Effector CD4-positive, alpha-beta T cell (primary cell): Measurements from ENCODE around the gene CDO1. TPM values are rescaled to one million over a fixed set of nuclear protein-coding genes. Genes with fewer than 3 reads are reported as not detected.

Source experiments
- DNase-seq: peaks from one replicate; pipeline ENCODE4 v3.0.0-alpha.2; 2020
- total RNA-seq: gene quantifications from one replicate; lab custom pipeline; 2026; lab: John Stamatoyannopoulos, UW

The CDO1 gene
- not detected for total RNA-seq

DNA sequence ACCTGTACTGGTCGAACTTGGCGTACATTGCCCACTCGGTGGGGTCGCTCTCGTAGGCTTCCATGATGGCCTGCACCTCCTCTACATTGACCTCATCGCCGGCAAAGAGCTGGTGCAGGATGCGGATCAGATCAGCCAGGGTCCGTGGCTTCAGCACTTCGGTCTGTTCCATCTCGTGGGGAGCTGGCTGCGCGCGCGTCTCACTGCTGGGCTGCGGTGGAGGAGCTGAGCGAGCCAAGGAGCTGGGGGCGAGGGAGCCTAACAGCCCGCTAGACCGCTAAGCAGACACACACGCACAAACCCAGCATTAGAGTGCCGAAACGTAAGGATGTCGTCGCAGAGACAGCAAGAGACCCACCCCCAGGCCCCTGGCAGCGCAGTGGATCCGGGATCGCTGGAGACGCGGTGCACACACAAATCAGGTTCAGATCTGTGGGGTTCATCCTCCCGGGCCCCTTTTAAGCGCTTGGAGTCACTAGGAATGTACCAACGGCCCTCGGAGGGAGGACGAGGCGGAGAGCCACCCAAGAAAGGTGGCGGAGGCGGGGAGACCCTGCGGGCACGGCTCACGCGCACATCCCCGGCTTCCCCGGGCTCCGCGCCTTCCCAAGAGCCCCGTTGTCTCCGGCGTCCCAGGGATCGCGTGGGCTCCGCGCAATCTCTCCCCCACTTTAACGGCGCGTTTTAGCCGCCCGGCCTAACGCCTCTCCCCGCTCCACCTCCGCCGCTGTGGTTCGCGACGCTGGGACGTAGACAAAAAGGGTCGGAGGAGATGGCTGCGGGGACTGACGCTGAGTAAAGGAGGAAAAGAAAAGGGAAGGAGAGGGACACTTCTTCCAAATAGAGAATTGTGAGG is at the start of gene CDO1:
TSS of gene CDO1 (minus strand) at position 434 of the 856 bp plus-strand sequence. CDS start at position 172, 262 bp downstream.
- no peak for DNase-seq

DNA sequence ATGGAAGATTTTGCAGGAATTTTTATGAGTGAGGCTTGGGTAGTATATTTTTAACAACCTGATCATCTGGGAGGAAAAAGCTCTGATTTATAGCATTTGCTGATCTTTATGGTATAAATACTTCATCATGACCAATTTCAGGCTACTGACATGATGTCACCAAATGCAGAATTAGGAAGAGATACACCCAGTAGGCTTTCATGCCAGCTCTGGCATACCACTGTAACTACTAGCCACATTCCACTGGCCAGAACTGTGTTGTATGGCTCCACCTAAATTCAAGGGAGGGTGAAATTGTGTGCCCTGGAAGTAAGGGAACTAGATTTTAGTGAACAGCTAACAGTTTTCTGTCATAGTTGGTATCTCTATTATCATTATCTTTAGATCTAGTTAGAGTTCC is 42.9 kb upstream of the CDO1 start:
- DNase-seq = no peak

DNA sequence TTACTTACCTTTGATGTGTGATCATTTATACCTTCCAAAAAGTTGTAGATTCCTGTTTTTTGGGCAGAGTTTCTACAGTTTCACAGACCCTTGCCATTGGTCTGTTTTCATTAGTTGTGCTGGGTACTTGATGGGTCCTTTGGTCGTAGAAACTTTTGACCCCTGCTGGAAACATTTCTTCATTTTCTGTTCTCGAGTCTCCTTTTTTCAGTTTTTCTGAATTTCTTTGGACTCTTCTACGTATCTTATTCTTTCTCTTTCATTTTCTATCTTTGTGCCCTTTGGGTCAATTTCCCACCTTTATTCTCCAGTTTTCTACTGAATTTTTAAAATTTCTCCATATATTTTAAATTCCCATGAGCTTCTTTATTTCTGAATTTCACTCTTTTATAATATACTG is 41.9 kb upstream of the CDO1 start:
- no peak for DNase-seq

DNA sequence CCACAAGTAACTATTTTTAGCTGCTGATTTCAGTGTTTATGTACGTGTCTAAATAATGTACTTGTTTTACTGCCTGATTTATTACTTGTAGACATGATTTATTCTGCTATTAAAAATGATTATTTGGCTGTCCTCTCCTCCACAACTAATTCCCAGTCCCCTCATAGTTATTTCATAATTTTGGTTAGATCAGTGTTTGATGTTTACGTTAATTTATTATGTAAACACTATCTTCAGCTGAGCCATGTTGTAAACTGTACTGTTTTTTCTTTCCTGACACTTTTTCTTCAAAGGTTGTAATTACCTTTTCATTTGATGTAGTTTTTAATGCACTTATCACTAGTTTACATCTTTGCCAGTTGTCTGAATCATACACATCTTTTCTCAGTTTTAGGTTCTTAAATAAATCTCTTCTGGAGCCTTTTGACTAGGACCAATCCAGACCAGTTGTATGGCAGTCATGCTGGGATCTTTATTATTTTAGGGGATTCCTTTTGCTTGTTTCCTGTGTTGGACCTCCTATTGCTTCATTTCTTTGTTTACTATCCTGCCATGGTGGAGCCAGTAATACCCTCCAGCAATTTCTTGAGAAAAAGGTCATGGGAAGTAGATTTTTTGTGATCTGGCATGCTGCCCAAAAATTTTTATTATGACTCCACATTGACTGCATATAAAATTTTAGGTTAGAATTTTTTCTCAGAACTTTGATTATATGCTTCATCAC is 41.3 kb upstream of the CDO1 start:
- DNase-seq = no peak

DNA sequence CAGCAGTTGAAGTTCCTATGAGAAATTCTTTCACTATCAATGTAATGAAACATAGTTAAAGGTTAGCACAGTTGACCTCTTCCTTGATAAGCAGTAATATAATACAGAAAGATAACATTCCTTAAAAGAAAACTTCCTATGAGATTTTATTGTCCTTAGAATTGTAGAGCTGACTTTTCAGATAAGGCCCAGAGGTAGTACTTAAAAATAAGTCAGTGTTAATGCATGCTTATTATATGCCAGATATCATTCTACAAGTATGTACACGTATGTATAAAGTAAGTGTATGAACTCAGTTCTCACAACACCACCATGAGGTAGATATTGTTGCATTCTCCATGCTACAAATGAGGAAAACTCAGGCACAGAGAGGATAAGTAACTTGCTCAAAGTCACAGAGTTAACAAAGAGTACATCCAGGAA is 40.6 kb upstream of the CDO1 start:
- no peak for DNase-seq

DNA sequence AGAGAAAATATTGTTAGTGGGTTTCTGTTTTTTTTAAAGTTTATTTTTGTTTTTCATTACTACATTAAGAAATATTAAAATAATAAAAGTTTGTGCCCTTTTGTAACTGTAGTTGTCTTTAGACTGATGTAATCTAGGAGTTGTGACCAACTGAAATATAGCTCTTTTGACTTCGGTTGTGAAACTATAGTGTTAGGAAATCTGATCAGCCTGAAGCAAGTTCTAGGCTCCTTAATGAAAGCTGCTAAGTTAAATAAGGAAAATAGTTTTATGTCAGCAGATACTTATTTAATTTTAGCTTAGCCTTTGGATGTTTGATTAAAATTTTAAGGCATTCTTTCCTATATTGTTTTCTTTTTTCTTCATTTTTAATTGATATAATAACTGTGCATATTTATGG is 39.5 kb upstream of the CDO1 start:
- no peak for DNase-seq

DNA sequence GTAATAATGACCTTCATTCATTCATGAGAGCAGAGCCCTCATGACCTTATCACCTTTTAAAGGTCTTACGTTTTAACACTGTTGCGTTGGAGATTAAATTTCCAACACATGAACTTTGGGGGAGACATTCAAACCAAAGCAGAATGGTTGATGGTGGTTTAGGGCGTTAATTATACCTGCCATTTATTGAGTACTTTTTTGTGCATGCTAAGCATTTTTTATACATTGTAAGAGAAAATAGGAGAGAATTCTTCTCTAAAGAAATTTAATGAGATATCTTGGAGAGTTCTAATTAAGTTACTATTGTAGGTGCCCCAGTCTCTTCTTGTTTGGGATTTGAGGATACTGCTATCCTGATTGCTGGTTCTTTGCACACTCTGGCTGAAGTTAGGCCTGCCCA is 37.7 kb upstream of the CDO1 start:
- DNase-seq = no peak

DNA sequence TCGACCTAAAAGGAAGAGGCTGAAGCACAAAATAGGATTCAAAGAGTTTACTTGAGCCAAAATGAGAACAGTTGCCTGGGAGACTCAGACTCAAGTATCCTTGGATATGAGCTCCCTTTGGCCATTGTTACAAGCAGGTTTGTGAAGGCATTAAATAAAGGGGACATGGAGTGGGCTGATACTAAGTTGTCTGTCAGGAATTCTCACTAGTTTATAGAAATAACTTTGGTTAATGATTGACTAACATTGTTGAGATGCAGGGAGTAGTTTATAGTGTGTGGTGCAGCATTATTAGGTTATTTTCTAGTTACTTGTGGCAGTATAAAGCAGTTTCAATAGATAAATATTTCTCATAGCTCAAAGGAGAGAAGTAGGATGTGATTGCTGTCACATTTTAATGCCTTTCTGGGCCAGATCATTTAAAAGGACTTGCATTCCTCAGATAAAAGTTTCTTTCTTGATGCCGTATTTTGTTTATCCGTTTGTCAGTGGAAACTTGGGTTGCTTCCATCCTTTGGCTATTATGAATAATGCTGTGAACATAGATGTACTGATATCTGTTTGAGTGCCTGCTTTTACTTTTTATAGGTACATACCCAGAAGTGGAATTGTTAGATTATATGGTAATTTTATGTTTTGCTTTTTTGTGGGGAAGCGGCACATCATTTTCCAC is 34.4 kb upstream of the CDO1 start:
- DNase-seq = no peak

DNA sequence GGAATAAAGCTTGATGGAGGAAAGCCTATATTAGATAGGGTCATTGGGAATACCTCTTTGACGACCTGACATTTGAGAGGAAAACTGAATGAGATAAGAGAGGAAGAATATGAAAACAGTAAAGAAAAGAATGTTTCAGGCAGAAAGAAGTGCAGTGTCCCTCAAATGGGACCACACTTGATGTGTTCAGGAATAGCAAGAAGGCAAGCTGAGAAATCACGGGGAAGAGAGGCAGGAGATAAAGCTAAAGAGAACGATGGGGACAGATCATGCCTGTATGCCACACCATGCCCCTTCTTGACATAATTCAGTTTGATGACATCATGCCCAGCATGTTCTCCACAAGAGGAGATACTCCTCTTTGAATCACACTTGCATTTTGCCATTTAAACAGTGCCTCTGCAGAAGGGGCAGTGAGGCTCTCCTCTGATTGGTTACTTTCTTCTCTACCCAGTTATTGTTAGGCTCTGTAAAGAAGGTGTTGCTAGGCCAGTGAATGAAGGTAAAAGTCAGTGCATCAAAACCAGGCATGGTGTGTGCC is 32.9 kb upstream of the CDO1 start:
- no peak for DNase-seq

DNA sequence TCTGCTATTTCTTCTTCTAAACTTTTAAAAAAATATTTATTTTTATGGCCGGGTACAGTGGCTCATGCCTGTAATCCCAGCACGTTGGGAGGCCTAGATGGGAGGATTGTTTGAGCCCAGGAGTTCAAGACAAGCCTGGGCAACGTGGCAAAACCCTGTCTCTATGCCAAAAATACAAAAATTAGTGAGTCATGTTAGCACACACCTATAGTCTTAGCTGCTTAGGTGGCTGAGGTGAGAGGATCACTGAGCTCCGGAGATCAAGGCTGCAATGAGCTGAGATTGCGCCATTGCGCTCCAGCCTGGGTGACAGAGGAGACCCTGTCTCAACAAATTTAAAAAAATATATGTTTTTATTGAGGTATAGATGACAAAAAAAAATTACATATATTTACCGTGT is 30.8 kb upstream of the CDO1 start:
- DNase-seq = no peak

DNA sequence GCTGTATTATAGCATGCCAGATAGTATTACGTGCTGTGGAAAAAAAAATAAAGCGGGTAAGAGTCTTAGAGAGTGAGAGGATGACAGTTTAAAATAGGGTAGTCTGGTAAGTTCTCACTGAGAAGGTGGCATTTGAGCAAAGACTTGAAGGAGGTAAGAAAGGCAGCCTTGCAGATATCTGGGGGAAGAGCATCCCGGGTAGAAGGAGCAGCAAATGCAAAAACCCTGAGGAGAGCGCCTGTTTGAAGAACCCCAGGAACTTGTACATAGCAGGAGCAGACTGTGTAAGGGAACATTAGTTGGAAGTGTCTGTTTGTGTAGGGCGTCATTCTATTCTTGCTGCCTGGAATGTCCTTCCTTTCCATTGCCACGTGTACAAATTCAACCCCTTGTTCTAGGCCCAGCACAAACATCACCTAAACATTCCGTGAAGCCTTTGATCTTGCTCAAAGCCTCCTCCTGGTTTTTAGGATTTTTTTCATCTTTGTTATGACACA is 27.9 kb upstream of the CDO1 start:
- DNase-seq = no peak

DNA sequence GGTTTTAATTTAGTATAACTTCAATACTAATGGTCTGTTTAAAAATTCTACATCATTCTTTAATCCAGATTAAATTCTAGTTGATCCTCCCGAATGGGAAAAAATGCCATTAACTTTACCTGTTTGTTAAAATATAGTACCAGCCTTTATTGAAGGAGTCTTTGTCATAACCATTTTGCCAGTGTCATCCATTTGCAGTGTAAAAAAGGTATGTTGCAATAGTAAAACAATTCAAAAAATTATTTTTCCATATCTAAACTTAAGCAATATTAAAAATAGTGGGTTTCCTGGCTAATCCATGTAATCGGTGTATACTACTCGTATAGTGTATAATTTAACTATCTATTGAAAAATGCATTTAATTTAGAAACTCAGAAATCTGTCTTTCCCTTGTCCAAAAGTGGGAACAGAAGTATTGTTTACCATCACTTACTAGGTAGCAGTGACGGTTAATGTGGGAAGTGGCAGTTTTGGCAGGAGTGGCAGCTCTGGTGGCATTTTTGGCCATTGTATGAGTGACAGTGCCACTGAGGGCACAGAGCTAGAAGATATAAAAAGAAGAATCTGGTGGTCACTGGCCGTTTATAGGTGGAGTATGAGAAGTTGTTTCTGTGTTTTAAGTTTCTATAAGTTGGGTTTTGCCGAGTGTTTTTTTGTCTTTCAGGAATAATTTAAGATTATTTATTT is 27.1 kb upstream of the CDO1 start:
- no peak for DNase-seq

DNA sequence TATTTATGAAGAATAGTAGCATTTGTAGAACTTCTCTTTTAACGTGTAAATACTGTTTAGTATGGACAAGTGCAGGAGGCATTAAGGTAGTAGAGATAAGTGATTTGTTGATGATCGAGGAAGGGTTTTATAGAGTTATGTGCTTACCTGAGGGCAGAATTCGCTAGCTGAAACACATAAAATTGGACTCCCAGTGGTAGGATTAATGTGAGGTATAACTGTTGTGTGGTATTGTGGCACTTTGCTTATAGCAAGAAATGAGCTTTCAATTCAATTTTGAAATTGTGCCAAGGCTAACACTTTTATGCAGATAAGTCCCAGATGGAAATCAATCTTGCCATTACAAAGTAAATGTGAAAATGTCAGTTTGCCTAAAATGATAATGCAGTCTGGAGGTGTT is 26.5 kb upstream of the CDO1 start:
- no peak for DNase-seq

DNA sequence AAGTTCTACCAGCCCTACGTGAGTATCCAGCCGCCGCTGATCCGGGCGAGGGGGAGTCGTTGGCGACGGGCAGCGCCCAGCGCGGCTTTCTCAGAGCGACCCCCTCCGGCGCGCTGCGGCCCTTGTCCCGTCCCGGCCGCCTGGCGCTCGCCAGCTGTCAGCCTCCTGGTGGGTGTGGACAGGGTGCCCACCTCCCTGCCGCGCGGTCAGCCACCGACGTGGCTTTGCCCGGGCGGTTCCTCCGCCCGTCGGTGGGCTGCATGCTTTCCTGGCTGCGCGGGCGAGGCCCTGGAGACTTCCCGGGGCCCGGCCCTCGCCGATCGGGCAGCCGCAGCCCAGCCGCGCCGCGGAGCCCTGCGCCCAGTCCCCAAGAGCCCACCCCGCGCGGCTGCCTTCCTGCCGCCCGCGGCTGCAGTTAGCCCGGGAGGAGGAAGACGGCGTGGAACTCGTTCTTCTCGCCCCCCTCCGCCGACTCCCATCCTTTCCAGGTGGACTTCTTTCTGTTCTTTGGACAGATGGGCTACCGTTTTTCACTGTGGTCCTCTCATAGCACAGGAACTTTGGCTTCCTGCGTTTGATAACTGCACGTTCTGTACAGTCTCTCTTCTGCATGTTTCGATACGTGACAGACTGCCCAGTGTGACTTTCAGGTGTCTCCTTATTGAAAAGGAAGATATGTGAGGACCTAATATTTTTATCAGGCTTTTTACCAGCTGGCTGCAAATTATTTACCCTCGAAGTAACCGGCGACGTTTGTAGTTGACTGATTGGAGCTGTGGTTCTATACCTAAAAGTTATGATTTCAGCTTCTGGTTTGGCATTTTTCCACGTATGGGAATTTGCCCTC is 25.9 kb upstream of the CDO1 start:
- no peak for DNase-seq

DNA sequence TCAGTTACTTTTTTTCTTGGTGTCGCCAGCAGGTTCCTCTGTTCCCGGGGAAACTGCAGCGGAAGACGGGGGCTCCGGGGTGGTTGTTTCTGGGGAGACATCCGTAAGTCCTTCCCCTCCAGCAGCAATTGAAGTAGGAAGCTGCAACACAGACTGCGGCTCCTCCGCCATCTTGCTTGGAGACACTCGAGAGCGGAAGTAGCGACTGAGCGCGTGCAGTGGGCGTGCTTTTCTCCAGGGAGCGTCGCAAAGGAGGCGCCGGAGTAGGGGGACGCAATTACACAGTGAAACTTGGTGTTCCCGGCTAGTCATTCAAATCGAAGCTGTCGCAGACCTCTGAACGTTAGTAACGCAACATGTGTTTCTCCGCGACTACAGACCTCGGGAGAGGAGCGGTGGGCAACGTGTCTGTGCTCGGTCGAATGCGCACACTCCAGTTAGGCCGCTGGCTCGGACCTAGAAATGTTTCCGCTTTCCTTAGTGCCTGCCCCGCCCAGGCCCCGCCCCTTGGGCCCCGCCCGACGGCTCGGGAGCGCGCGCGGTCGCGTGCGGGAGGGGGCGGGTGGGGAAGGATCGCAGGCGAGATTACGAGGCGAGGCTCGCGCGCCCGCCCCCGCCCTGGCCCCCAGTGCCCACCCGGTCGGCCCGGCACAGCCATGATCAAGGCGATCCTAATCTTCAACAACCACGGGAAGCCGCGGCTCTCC is 25.1 kb upstream of the CDO1 start, which contains the start of the genes AP3S1 and ATG12:
TSS of gene AP3S1 (plus strand) at position 554 of the 707 bp plus-strand sequence. CDS start at position 657, 103 bp downstream.
TSS of gene ATG12 (minus strand) at position 184 of the 707 bp plus-strand sequence. CDS start at position 171, 13 bp downstream.
- DNase-seq = peak; percentile 84

DNA sequence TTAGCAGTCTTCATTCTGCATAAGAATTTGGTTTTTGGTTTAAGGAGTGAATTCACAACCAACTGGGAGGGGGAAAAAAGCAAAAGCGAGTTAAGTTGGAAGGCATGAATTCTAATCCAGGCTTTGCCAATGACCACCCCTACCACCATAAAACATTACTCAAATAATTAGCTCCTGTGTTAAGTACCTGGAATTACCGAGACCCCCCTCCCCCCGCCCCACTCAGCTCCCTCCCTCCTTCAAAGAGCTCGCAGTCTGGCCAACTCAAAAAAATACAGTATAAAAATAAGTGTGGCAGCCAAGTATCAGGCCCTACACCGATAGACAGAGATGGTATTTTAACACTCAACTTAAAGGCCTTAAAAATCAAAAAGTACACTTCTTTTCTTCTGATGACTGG is 24.4 kb upstream of the CDO1 start:
- no peak for DNase-seq

DNA sequence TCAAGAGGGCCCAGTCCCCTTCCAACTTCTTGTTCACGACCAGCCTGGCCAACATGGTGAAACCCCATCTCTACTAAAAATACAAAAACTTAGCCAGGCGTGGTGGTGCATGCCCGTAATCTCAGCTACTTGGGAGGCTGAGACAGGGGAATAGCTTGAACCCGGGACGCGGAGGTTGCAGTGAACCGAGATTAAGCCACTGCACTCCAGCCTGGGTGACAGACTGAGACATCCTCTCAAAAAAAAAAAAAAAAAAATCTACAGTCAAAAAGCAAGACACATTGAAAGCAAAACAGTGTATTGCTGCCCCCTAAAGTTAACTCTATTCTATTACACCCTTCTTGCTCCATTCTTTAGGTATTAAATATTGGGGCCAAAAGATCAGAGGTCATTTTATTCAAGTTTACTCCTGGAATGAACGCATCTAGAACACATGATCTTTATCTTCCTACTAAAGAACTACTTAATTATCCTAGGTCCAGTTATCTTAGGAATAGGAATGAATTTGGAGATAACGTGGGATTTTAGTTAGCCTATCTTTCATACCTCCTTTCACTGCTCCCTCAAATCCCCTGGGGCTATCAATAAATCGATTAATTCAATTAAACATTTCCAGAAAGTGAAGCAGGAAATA is 22.5 kb upstream of the CDO1 start:
- DNase-seq = no peak

DNA sequence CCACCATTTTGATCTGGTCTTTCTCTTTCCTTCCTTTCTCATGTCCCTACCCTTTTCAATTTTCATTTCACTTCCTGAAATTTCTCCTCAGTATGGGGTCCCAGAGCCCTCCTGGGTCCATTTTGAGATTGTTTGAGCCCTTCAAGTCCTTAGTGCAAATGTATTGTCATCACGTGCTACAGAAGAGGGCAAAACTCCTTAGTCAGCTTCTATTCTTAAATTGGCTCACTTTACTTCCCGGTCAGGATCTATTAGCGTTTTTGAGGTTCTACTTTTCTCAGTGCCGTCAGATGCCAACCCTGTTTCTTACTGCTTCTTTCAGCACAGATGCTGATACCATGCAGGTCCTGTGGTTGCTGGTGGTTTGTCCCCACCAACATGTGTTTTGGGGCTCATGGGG is 19.0 kb upstream of the CDO1 start:
- no peak for DNase-seq

DNA sequence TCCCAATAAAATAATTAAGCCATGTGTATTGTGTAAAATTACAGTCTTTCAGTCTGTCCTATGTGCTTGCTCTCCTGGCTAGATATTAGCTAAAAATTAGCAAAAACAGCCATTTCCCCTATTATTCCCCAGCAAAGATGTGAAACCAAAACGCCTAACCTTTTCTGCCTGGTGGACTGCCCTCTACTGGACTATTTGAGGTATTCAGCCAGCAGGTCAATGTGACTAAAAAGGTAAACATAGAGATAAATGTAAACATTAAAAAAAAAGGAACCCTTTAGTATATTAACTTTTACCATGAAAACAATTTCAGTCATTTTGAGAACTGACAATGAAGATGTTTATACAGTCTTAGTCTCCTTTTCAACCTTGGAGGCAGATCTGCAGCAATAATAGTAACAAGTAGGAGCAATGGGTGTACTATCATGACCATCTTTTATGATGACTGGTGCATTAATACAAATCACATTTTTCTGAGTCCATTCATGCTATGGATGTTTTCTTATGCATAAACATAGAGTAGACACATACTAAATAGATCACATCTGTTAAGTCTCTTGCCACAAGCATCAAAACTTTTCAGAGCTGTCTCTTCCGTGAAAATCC is 14.8 kb upstream of the CDO1 start:
- no peak for DNase-seq

DNA sequence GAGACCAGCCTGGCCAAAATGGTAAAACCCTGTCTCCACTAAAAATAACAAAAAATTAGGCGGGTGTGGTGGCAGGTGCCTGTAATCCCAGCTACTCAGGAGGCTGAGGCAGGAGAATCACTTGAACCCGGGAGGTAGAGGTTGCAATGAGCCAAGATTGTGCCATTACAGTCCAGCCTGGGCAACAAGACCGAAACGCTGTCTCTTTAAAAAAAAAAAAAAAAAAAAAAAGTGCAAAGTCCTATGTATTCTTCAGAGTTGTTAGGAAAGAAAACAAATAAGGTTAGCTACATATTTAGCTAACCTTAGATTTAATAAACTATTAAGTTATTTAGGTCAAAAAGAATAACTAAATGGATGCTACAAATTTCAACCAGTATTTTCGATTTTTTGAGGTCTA is 13.5 kb upstream of the CDO1 start:
- no peak for DNase-seq
